GM12873 (cell line): Measurements from ENCODE around the gene TXNL4B.

Source experiments
- CTCF ChIP-seq: IDR thresholded peaks from 2 replicates; pipeline ENCODE4 v1.5.1; 2012; ENCODE audit warnings: low read depth, mild to moderate bottlenecking, moderate library complexity, low read length, control low read depth; ENCODE audit not compliant: insufficient read depth; ENCODE audit errors: missing control alignments

TXNL4B gene

DNA sequence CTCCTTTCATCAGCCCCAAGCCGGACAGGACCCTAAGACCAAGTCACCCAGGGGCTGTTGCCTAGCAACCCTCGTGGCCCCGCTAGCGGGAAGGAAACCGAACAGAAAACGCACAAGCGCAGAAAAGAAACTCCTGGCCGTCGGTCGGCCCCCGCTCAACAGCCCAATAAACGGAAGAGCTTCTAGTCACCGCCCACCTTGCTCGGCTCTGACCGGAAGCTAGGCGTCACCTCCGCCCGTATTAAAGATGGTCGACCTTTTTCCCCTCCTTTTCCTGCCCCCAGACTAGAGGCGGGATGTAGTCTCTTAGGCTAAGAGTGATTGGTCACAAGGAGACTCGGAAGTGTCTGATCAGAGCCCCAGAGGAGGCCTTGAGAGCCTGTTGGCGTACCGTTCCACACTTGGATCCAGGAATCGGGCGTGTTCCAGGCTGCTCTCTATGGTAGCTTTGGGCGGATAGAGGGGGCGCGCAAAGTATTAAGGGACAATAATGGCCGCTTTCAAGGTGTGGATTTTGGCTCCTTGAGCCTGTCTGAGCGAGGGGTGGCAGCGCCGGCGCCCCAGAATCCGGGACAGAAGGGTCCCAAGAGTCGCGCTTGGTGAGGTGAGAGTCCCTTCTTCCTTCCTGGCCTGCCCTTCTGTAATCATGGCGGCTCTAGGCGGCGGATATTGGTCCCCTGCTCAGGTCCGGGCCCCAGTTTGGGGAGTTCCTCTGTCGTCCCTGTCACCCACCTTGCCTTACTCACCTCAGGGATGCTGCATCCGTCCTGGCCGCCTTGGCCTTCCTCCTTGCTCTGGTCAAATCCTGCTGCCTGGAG, at the start of gene TXNL4B, which contains the start of gene DHX38:
TXNL4B (minus strand) TSS at position 173 of the 818 bp plus-strand sequence. CDS start 2,871 bp downstream, outside the sequence.
DHX38 (plus strand) TSS at position 400 of the 818 bp plus-strand sequence. CDS start 2,311 bp downstream, outside the sequence.
- TF ChIP-seq CTCF: no peak

DNA sequence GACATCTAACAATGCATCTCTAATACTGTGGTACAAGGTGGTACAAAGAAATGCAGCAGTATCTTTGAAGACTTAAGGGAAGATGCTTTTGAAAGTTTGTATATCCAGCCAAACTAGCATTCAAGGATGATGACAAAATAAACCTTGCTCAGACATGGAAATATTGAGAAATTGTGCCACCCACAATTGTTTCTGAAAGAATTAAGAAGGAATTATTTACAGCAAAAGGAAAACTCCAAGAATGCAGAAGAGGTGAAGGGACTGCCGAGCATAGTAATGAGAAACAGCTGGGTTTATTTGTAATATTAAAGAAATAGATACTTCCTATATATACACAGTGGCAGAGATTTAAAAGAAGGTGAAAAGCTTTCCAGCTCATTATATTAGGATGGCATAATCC, 49.1 kb upstream of the TXNL4B start:
- TF ChIP-seq CTCF: no peak

DNA sequence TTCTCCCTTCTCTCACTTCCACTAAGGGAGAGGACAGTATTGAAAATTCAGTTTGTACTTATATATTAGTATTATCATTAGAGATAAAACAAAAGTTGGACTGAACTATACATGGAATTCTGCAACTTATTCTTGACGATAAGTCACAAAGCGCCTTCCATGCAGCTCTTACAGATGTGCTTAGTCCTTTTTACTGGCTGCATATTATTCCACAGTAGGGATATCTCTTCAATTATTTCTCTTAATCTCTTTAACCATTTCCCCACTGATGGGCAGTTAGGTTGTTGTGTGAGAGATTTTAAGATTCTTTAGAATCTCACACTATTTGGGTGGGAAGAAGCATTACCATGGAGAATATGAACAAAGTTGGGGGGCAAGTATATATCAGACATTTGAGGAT, 46.5 kb upstream of the TXNL4B start:
- TF ChIP-seq CTCF: no peak

- TF ChIP-seq CTCF: no peak
These were observed 44.7 kb upstream of the TXNL4B start for GRCh38 chr16:72138064-72138572.

GRCh38 chr16:72137380-72138063, 44.1 kb upstream of the TXNL4B start:
- TF ChIP-seq CTCF: no peak

- no peak for TF ChIP-seq CTCF
These were observed 41.1 kb upstream of the TXNL4B start for GRCh38 chr16:72134507-72134906.

DNA sequence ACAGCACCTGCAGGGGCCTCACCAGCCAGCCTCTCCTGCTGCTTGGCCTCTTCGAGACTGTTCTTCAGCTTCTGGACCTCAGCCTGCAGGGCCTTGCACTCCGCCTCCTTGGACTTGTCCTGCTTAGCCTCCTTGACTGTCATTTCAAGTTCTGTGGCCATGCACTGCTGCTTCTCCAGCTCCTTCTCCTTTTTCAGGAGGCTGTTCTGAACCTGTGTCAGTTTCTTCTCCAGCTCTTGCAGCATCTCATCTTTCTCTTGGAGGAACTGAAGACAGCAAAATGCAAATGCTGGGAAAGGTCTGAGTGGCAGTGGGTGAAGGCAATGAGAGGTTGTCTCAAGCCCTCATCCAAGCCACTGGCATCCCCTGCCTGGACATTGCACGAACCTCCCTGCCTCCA, 39.3 kb upstream of the TXNL4B start:
- no peak for TF ChIP-seq CTCF
